ENCODE data around the gene RASSF4. TPM values are rescaled to one million over a fixed set of nuclear protein-coding genes. Genes with fewer than 3 reads are reported as not detected.

The RASSF4 gene
- total and polyA plus RNA-seq, 9 of the 15 experiments (the other 6 are each of a cell fraction or from before 2014, with no cell fraction given): 0.01 to 0.62 (median 0.11) TPM; not detected in 3

- Histone ChIP-seq H3K79me2 (ENCODE audit: control insufficient read depth, insufficient read depth, low read length) (no peaks in the 10 kb centered on the region), H3K27ac (ENCODE audit: extremely low read depth, low read depth, low read length) (no peak overlapping the region), H3K9me3 (replicated peaks; ENCODE audit: control insufficient read depth, insufficient read depth, low read depth, low read length) (no peaks in the 10 kb centered on the region; the same call in 1 of the 2 replicates), H4K20me1 (replicated peaks; ENCODE audit: control insufficient read depth, insufficient read depth, low read length) (no peaks in the 10 kb centered on the region), H3K27me3 (ENCODE audit: control insufficient read depth in 2 of 2, insufficient read depth in 2 of 2, low read length in 2 of 2) (no peaks in the 10 kb centered on the region; a peak in 2 of 5 replicates), H3K4me3 (no peak overlapping the region), H2AFZ (ENCODE audit: low read depth, low read length) (no peak overlapping the region), H3K4me1 (replicated peaks in 1 of 2; ENCODE audit: control insufficient read depth in 2 of 2, insufficient read depth in 2 of 2, low read length in 2 of 2) (no peaks in the 10 kb centered on the region), H3K4me2 (ENCODE audit: insufficient read depth, low read length) (no peak overlapping the region), H3K9ac (ENCODE audit: insufficient read depth in 1 of 2, low read depth in 2 of 2, low read length in 2 of 2) (no peak overlapping the region), H3K36me3 (ENCODE audit: control insufficient read depth, insufficient read depth, low read length) (no peaks in the 10 kb centered on the region), H3K9me1 (ENCODE audit: control insufficient read depth, insufficient read depth, low read length) (no peaks in the 10 kb centered on the region)
- DNase-seq (ENCODE audit: extremely low read depth in 1 of 4, low spot score in 3 of 4) (no peak), FAIRE-seq (no peak), ATAC-seq (no peak)
- BruUV-seq (replicated peaks): no TSS peak
- intact Hi-C loops (cut with micrococcal nuclease) (no loop called here), in situ Hi-C loops (cut with MboI) (no loop called here)
- ChIA-PET CTCF (ENCODE audit: low intra/inter-chr PET ratio) (no interaction called here), POLR2A (interaction anchor here (0.8 kb wide), 1 partner anchor 46 kb away, joined by 4 read pairs; no protein-coding TSS in a partner anchor)
- TF ChIP-seq, protein P1, sequence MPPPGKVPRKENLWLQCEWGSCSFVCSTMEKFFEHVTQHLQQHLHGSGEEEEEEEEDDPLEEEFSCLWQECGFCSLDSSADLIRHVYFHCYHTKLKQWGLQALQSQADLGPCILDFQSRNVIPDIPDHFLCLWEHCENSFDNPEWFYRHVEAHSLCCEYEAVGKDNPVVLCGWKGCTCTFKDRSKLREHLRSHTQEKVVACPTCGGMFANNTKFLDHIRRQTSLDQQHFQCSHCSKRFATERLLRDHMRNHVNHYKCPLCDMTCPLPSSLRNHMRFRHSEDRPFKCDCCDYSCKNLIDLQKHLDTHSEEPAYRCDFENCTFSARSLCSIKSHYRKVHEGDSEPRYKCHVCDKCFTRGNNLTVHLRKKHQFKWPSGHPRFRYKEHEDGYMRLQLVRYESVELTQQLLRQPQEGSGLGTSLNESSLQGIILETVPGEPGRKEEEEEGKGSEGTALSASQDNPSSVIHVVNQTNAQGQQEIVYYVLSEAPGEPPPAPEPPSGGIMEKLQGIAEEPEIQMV (tag; conservative IDR thresholded peaks at IDR 0.05; ENCODE audit: low read depth): no peak
- TF ChIP-seq, protein P2, sequence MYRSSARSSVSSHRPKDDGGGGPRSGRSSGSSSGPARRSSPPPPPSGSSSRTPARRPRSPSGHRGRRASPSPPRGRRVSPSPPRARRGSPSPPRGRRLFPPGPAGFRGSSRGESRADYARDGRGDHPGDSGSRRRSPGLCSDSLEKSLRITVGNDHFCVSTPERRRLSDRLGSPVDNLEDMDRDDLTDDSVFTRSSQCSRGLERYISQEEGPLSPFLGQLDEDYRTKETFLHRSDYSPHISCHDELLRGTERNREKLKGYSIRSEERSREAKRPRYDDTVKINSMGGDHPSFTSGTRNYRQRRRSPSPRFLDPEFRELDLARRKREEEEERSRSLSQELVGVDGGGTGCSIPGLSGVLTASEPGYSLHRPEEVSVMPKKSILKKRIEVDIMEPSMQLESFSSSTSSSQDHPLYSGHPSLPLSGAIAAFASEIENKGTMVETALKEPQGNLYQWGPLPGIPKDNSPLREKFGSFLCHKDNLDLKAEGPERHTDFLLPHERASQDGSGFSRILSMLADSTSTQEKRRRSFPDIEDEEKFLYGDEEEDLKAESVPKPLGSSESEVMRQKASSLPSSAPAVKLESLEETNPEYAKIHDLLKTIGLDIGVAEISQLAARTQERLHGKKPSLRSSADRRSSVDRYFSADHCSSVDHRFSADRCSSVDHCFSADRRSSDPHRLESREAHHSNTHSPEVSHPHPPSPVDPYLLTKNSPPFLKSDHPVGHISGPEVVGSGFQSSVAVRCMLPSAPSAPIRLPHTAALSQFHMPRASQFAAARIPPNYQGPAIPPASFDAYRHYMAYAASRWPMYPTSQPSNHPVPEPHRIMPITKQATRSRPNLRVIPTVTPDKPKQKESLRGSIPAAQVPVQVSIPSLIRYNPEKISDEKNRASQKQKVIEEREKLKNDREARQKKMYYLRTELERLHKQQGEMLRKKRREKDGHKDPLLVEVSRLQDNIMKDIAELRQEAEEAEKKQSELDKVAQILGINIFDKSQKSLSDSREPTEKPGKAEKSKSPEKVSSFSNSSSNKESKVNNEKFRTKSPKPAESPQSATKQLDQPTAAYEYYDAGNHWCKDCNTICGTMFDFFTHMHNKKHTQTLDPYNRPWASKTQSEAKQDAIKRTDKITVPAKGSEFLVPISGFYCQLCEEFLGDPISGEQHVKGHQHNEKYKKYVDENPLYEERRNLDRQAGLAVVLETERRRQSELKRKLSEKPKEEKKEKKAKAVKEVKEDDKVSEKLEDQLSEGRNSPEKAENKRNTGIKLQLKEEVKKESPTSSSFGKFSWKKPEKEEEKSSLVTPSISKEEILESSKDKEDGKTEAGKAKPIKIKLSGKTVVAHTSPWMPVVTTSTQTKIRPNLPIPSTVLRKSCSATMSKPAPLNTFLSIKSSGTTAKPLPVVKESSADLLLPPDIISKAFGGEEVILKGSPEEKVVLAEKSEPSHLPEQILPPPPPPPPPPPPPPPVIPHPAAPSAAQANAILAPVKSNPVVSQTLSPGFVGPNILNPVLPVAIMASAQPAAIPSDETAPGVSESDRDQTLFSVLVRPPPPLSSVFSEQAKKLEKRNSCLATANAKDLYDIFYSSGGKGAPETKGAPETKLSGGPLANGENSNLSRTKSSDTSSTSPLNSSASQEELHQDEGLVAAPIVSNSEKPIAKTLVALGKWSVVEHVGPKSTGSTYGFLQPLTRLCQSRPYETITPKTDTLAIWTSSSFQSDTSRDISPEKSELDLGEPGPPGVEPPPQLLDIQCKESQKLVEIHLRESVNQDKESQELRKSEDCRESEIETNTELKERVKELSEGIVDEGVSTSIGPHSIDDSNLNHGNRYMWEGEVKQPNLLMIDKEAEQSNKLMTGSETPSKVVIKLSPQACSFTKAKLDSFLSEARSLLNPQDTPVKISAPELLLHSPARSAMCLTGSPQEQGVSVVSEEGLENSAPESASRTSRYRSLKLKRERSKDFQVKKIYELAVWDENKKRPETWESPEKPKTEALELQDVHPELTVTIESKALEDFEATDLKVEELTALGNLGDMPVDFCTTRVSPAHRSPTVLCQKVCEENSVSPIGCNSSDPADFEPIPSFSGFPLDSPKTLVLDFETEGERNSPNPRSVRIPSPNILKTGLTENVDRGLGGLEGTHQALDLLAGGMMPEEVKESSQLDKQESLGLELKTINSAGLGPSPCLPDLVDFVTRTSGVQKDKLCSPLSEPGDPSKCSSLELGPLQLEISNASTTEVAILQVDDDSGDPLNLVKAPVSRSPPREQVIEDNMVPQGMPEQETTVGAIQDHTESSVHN (IDR thresholded peaks at IDR 0.05; ENCODE audit: borderline replicate concordance in 1 of 2, low read depth in 1 of 2): no peak
- TF ChIP-seq, protein P3, sequence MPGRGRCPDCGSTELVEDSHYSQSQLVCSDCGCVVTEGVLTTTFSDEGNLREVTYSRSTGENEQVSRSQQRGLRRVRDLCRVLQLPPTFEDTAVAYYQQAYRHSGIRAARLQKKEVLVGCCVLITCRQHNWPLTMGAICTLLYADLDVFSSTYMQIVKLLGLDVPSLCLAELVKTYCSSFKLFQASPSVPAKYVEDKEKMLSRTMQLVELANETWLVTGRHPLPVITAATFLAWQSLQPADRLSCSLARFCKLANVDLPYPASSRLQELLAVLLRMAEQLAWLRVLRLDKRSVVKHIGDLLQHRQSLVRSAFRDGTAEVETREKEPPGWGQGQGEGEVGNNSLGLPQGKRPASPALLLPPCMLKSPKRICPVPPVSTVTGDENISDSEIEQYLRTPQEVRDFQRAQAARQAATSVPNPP (IDR thresholded peaks at IDR 0.05; ENCODE audit: borderline replicate concordance, insufficient read depth, insufficient read length): no peak
- TF ChIP-seq THRAP3 (IDR thresholded peaks at IDR 0.05; ENCODE audit: borderline replicate concordance) (no peak), XRCC4 (IDR thresholded peaks at IDR 0.05; ENCODE audit: extremely low read depth, insufficient read depth, insufficient read length) (no peak), GATA2 (CRISPR knock-in tag; IDR thresholded peaks at IDR 0.05) (no peak), SUPT5H (IDR thresholded peaks at IDR 0.05) (no peak), SPI1 (IDR thresholded peaks at IDR 0.05; ENCODE audit: borderline replicate concordance, low read depth, low read length) (no peak), ZSCAN32 (CRISPR knock-in tag; IDR thresholded peaks at IDR 0.05) (no peak), SMC3 (conservative IDR thresholded peaks at IDR 0.05; ENCODE audit: insufficient read depth, low read depth, low read length) (no peak), PKNOX1 (IDR thresholded peaks at IDR 0.05) (no peak)
These were observed 76.1 kb downstream of the RASSF4 start for GRCh38 chr10:45035673-45036072.
